Endothelial cell of hepatic sinusoid (primary cell): ENCODE results near the gene SOX5.
"Not testable (repeated sequence)": the region's sequence is repeated elsewhere in the genome, so short reads cannot be mapped to it uniquely, and the experiment has no call there.

Source experiments
- in situ Hi-C: cut with HindIII; loops from 2 replicates; pipeline ENCODE4 v1.10.0; 2017; ENCODE audit warnings: low sequenced_read_pairs

The SOX5 gene

GRCh38 chr12:23509832-23510231 lies 439.6 kb downstream of the SOX5 start:
- in situ Hi-C loops: not testable (repeated sequence)

GRCh38 chr12:23507785-23508184 lies 441.7 kb downstream of the SOX5 start:
- in situ Hi-C loops: not testable (repeated sequence)

GRCh38 chr12:23505736-23506135 lies 443.7 kb downstream of the SOX5 start:
- in situ Hi-C loops: not testable (repeated sequence)

GRCh38 chr12:23504641-23505399 lies 444.6 kb downstream of the SOX5 start:
- in situ Hi-C loops: no loop called here

- in situ Hi-C loops: no loop called here
Measured at GRCh38 chr12:23504043-23504442, 445.4 kb downstream of the SOX5 start.

- in situ Hi-C loops: no loop called here
Measured at GRCh38 chr12:23503544-23503943, 445.9 kb downstream of the SOX5 start.

- in situ Hi-C loops: no loop called here
Measured at GRCh38 chr12:23502259-23502658, 447.2 kb downstream of the SOX5 start.

- in situ Hi-C loops: no loop called here
Measured at GRCh38 chr12:23495472-23495871, 454.0 kb downstream of the SOX5 start.

- in situ Hi-C loops: no loop called here
Measured at GRCh38 chr12:23493672-23494071, 455.8 kb downstream of the SOX5 start.

- in situ Hi-C loops: not testable (repeated sequence)
Measured at GRCh38 chr12:23491029-23491428, 458.4 kb downstream of the SOX5 start.

- in situ Hi-C loops: no loop called here
Measured at GRCh38 chr12:23488130-23488529, 461.3 kb downstream of the SOX5 start.

- in situ Hi-C loops: no loop called here
Measured at GRCh38 chr12:23484238-23484637, 465.2 kb downstream of the SOX5 start.

- in situ Hi-C loops: no loop called here
Measured at GRCh38 chr12:23482571-23482970, 466.9 kb downstream of the SOX5 start.
